Stomach smooth muscle (tissue), 2 donors: ENCODE measurements around the gene CEP112.

ENCODE experiments used
- H3K27ac ChIP-seq: one replicate; pipeline ENCODE4 v1.7.0; 2013; ENCODE audit warnings: mild to moderate bottlenecking, low read length, inconsistent platforms
- H3K27me3 ChIP-seq, 2 donors: one replicate each; pipeline ENCODE4 v1.7.0; 2013; ENCODE audit warnings: low read length in 2 of 2; ENCODE audit not compliant: insufficient read depth in 2 of 2, control insufficient read depth in 1 of 2
- H3K36me3 ChIP-seq, 2 donors: one replicate each; pipeline ENCODE4 v1.7.0; 2013; ENCODE audit warnings: low read length in 2 of 2; ENCODE audit not compliant: control insufficient read depth in 2 of 2, insufficient read depth in 2 of 2
- H3K4me1 ChIP-seq: one replicate; pipeline ENCODE4 v1.7.0; 2013; ENCODE audit warnings: low read length; ENCODE audit not compliant: control insufficient read depth, insufficient read depth
- H3K4me3 ChIP-seq, 2 donors: one replicate each; pipeline ENCODE4 v1.7.0; 2013; ENCODE audit warnings: low read length in 2 of 2
- H3K9ac ChIP-seq, 2 donors: one replicate each; pipeline ENCODE4 v1.7.0; 2013; ENCODE audit warnings: low read length in 2 of 2, mild to moderate bottlenecking in 1 of 2
- H3K9me3 ChIP-seq, 2 donors: one replicate each; pipeline ENCODE4 v1.7.0; 2013; ENCODE audit warnings: low read length in 2 of 2; ENCODE audit not compliant: control insufficient read depth in 2 of 2
- donor health status: healthy.
- donor health status: Pancreatic carcinoma.

Gene CEP112

DNA sequence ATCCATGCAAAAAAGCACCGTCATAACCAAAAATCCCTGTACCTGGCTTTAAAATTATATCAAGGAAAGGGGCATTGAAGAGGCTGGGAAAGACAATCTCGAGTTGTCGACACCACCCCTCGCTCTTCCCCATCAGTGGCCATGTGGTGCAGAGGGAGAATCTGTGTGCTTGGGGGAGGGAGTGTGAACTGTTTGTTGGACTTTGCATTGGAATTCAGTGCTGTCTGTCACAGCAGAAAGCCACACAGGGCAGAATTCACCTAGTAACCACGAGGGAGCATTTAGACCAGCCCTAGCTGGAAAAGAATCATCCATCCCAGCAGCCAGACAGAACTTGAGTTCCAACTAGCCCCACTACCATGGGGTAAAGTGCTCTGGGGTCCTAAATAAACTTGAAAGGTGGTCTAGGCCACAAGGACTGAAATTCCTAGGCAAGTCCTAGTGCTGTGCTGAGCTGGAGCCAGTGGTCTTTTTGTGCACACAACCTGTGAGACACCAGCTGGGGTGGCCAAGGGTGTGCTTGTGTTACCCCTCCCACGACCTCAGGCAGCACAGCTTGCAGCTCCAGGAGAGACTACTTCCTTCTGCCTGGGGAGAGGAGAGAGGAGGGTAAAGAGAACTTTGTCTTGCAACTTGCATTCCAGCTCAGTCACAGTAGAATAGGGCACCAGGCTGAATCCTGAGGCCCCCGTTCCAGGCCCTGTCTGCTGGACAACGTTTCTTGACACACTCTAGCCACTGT lies 11.5 kb upstream of the CEP112 start:
- H3K27me3 ChIP-seq, result no peaks in the 10 kb centered on the region
- no peak overlapping the region for H3K4me3 ChIP-seq
- H3K4me1 ChIP-seq, result no peaks in the 10 kb centered on the region
- no peaks in the 10 kb centered on the region for H3K9me3 ChIP-seq
- H3K9ac ChIP-seq, result no peak overlapping the region
- H3K27ac ChIP-seq, result no peak overlapping the region
- H3K36me3 ChIP-seq, result no peaks in the 10 kb centered on the region

GRCh38 chr17:66200685-66201092 lies 8.8 kb upstream of the CEP112 start:
- H3K27me3 ChIP-seq, result no peaks in the 10 kb centered on the region
- H3K9ac ChIP-seq, result no peak overlapping the region
- H3K9me3 ChIP-seq, result no peaks in the 10 kb centered on the region
- no peaks in the 10 kb centered on the region for H3K4me1 ChIP-seq
- no peak overlapping the region for H3K27ac ChIP-seq
- no peak overlapping the region for H3K4me3 ChIP-seq
- H3K36me3 ChIP-seq, result no peaks in the 10 kb centered on the region

DNA sequence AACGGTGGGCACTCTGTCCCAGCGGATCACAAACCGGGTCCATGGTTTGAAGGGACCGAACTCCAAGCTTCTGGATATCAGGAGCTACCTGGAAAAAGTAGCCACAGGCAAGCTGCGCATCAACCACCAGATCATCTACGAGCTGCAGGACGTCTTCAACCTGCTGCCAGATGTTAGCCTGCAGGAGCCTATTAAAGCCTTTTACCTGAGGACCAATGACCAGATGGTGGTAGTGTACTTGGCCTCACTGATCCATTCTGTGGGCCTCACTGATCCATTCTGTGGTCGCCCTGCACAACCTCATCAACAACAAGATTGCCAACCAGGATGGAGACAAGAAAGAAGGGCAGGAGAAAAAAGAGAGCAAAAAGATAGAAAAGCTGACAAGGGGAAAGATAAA lies 6.3 kb upstream of the CEP112 start:
- Histone ChIP-seq H3K4me3 (no peak overlapping the region), H3K9ac (no peak overlapping the region), H3K36me3 (no peaks in the 10 kb centered on the region), H3K27ac (no peak overlapping the region), H3K9me3 (no peaks in the 10 kb centered on the region), H3K4me1 (no peaks in the 10 kb centered on the region), H3K27me3 (no peaks in the 10 kb centered on the region)

DNA sequence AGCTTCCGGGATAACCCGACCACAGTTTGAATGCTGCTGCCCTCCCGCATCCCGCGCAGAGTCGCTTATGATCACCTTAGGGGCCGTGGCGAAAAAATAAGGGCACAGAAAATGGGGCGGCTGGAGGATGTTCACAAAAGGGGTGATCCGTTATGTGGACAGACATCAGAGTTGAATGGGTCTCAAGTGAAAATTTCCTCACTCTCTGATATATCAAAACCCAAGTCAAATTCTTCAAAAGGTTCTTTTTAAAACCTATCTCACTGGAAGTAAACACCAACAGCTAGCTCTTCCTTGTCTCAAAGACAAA lies 400 bp upstream of the CEP112 start:
- no peaks in the 10 kb centered on the region for H3K9me3 ChIP-seq
- no peak overlapping the region for H3K27ac ChIP-seq
- H3K4me3 ChIP-seq, result peak overlapping the region; percentile 57 to 85
- H3K27me3 ChIP-seq, result no peaks in the 10 kb centered on the region
- peak overlapping the region; percentile 13 to 77 for H3K9ac ChIP-seq
- peaks cover 9% of the 10 kb centered on the region for H3K4me1 ChIP-seq
- no peaks in the 10 kb centered on the region for H3K36me3 ChIP-seq

GRCh38 chr17:66190738-66191592 lies 968 bp downstream of the CEP112 start:
- Histone ChIP-seq H3K4me3 (peak overlapping the region; percentile 57 to 85), H3K9ac (peak overlapping the region; percentile 74 to 77), H3K27ac (peak overlapping the region; percentile 46), H3K4me1 (peaks cover 9% of the 10 kb centered on the region), H3K27me3 (no peaks in the 10 kb centered on the region), H3K9me3 (no peaks in the 10 kb centered on the region), H3K36me3 (no peaks in the 10 kb centered on the region)

GRCh38 chr17:66187718-66188117 lies 4.2 kb downstream of the CEP112 start:
- Histone ChIP-seq H3K27ac (no peak overlapping the region), H3K4me3 (no peak overlapping the region), H3K4me1 (peaks cover 9% of the 10 kb centered on the region)

GRCh38 chr17:66185862-66186261 lies 6.1 kb downstream of the CEP112 start:
- peaks cover 0 to 2% of the 10 kb centered on the region in 2 donors for H3K36me3 ChIP-seq
- no peaks in the 10 kb centered on the region for H3K27me3 ChIP-seq
- no peak overlapping the region for H3K9ac ChIP-seq
- H3K4me3 ChIP-seq, result no peak overlapping the region
- H3K4me1 ChIP-seq, result peaks cover 2% of the 10 kb centered on the region
- no peak overlapping the region for H3K27ac ChIP-seq
- H3K9me3 ChIP-seq, result no peaks in the 10 kb centered on the region

More at GRCh38 chr17:66187718-66188117, 4.2 kb downstream of the CEP112 start:
- Histone ChIP-seq H3K27me3 (no peaks in the 10 kb centered on the region), H3K9ac (no peak overlapping the region), H3K9me3 (no peaks in the 10 kb centered on the region), H3K36me3 (no peaks in the 10 kb centered on the region)

DNA sequence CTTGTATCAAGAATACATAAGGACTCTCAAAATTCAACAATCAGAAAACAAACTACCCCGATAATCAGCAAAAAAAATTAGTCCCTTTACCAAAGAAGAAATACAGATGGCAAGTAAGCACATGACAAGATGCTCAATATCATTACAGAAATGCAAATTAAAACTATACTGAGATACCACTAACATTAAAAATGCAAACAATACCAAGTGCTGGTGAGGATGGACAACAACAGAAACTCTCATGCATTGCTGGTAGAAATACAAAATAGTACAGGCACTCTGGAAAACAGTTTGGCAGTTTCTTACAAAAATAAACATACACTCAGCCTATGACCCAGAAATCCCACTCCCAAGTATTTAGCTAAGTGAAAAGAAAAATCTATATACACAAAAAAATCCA lies 7.5 kb downstream of the CEP112 start:
- Histone ChIP-seq H3K9ac (no peak overlapping the region), H3K36me3 (peaks cover 0 to 2% of the 10 kb centered on the region in 2 donors), H3K4me1 (no peaks in the 10 kb centered on the region), H3K27ac (no peak overlapping the region), H3K9me3 (no peaks in the 10 kb centered on the region), H3K27me3 (no peaks in the 10 kb centered on the region), H3K4me3 (no peak overlapping the region)

- no peaks in the 10 kb centered on the region for H3K27me3 ChIP-seq
- H3K4me1 ChIP-seq, result no peaks in the 10 kb centered on the region
- no peak overlapping the region for H3K27ac ChIP-seq
- H3K9me3 ChIP-seq, result no peaks in the 10 kb centered on the region
- no peak overlapping the region for H3K4me3 ChIP-seq
- peaks cover 0 to 5% of the 10 kb centered on the region in 2 donors for H3K36me3 ChIP-seq
- H3K9ac ChIP-seq, result no peak overlapping the region
Measured at GRCh38 chr17:66183529-66183928, 8.4 kb downstream of the CEP112 start.

DNA sequence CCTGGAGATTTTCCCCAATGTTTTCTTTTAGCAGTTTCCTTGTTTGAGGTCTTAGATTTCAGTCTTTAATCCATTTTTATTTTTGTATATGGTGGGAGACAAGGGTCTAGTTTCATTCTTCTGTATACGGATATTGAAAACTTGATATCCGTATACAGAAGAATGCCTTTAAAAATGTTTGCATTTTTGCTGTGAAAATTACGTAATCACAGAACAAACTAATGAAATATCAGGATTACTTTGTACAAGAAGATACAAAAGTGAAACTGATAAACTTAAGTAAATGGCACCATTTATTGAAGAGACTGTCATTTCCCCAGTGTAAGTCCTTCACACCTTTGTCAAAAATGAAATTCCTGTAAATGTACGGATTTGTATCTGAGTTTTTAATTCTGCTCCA lies 13.3 kb downstream of the CEP112 start:
- no peak overlapping the region for H3K27ac ChIP-seq
- H3K4me1 ChIP-seq, result no peaks in the 10 kb centered on the region
- no peak overlapping the region for H3K4me3 ChIP-seq
- H3K9ac ChIP-seq, result no peak overlapping the region
- peaks cover 0 to 5% of the 10 kb centered on the region in 2 donors for H3K36me3 ChIP-seq
- no peaks in the 10 kb centered on the region for H3K27me3 ChIP-seq
- no peaks in the 10 kb centered on the region for H3K9me3 ChIP-seq

DNA sequence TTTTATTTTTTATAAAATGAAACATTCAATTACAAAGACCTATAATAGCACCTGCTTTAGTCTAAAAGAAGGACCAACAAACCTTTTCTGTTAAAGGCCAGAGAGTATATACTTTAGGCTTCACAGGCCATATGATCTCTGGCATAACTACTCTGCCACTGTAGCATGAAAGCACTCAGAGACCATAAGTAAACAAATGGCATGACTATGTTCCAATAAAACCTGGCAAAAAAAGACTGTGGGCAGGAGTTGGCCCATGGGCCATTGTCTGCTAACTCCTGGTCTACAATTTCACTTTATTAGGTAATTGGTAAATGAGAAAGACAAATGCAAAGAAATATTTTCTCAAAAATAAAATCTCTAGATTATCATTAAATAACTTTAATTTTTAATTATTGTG lies 14.9 kb downstream of the CEP112 start:
- no peaks in the 10 kb centered on the region for H3K9me3 ChIP-seq

More for the DNA sequence above, 14.9 kb downstream of the CEP112 start:
- no peak overlapping the region for H3K9ac ChIP-seq
- H3K4me1 ChIP-seq, result no peaks in the 10 kb centered on the region
- no peak overlapping the region for H3K4me3 ChIP-seq
- peaks cover 2 to 5% of the 10 kb centered on the region in 2 donors for H3K36me3 ChIP-seq
- H3K27me3 ChIP-seq, result no peaks in the 10 kb centered on the region
- no peak overlapping the region for H3K27ac ChIP-seq
